ENCODE measurements around the gene SLC24A3.

SLC24A3 gene

DNA sequence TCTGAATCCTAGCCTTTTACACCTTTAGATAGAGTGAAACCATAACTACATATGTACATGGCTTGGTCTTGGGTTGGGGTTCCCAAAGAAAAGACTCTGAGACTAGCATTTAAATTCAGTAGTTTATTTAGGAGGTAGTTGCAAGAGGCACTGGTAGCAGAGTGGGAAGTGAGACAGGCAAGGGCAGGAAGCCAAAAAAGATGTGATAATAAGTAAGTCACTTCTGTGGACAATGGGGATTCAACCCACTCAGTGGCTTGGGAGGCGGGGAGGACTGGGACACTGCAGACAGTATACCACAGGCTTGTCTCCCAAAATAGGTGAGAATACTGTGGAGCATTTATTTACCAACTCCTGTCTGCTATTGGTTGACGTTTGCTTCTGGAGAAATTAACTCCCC lies 131.9 kb downstream of the SLC24A3 start:
- Histone ChIP-seq H3K4me1 (ENCODE audit: control insufficient read depth, insufficient read depth, low read length) (no peaks in the 10 kb centered on the region), H3K36me3 (ENCODE audit: control insufficient read depth in 2 of 2, insufficient read depth in 1 of 2, low read length in 2 of 2) (no peaks in the 10 kb centered on the region), H3K27ac (ENCODE audit: extremely low read depth, low read depth, low read length) (no peak overlapping the region), H3K9me3 (ENCODE audit: control insufficient read depth, insufficient read depth, low read depth, low read length) (no peaks in the 10 kb centered on the region), H3K4me3 (ENCODE audit: low read depth, low read length) (no peak overlapping the region)
- no peak for TF ChIP-seq ZNF610 (tag by site-specific recombination; IDR thresholded peaks at IDR 0.05; ENCODE audit: borderline replicate concordance)
- no peak for TF ChIP-seq ZNF510 (tag by site-specific recombination; IDR thresholded peaks at IDR 0.05; ENCODE audit: insufficient replicate concordance)
- no peak for TF ChIP-seq IKZF3 (tag by site-specific recombination; IDR thresholded peaks at IDR 0.05)
- no peak for TF ChIP-seq WT1 (tag by site-specific recombination; IDR thresholded peaks at IDR 0.05)
- CTCF ChIA-PET = no interaction called here
- POLR2A ChIA-PET = no interaction called here

DNA sequence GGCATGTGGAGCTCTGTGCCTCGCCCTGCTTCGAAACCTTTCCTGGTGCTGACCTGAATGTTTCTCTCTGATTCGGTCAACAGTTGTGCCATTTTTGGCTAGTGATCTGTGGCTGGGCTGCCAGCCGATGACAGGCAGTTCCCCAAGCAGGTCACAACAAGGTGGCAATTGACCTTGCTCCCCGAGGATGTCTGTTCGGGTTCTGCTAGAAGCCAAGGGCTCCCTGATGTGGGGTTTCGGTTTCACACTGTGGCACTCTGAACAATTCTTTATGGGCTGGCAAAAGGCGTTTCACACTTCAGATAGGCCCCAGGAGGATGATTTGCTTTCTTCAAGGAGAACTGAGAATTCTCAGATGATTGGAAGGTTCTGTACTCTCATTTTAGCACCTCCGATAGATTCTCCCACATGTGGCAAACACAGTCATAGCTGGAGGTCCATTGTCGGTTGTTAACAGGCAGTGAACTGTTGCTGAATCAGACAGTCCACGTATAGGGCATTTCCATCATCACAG lies 135.6 kb downstream of the SLC24A3 start:
- CTCF ChIA-PET = no interaction called here
- Histone ChIP-seq H3K9me3 (ENCODE audit: control insufficient read depth, insufficient read depth, low read depth, low read length) (no peaks in the 10 kb centered on the region), H3K27ac (ENCODE audit: extremely low read depth, low read depth, low read length) (no peak overlapping the region), H3K4me1 (ENCODE audit: control insufficient read depth, insufficient read depth, low read length) (no peaks in the 10 kb centered on the region), H3K36me3 (ENCODE audit: control insufficient read depth in 2 of 2, insufficient read depth in 1 of 2, low read length in 2 of 2) (no peaks in the 10 kb centered on the region), H3K4me3 (ENCODE audit: low read depth, low read length) (no peak overlapping the region)
- TF ChIP-seq ZNF670 (tag by site-specific recombination; IDR thresholded peaks at IDR 0.05; ENCODE audit: low read depth) = no peak
- no peak for TF ChIP-seq ZFHX2 (tag by site-specific recombination; conservative IDR thresholded peaks at IDR 0.05)
- POLR2A ChIA-PET = no interaction called here

DNA sequence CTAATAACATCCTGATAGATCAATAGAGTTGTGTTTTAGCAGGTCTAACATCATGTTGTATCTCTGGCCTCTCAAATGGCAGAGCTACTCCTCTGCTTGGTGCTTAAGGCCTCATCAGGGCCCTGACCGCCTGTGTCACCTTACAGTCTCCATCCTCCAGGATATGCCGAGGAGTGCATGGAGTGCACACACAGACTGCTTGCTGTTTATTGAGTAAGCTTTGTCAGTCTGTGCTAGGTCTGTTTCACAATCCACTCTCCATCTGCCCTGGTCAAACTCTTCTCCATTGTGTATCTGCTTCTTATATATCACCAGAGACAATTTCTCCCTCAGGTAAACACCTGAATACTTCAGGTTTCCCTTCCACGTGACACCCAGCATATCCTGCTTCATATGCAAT lies 136.1 kb downstream of the SLC24A3 start:
- no peaks in the 10 kb centered on the region for H3K36me3 ChIP-seq (ENCODE audit: control insufficient read depth in 2 of 2, insufficient read depth in 1 of 2, low read length in 2 of 2)
- H3K4me1 ChIP-seq (ENCODE audit: control insufficient read depth, insufficient read depth, low read length) = no peaks in the 10 kb centered on the region
- H3K27ac ChIP-seq (ENCODE audit: extremely low read depth, low read depth, low read length) = no peak overlapping the region
- no peaks in the 10 kb centered on the region for H3K9me3 ChIP-seq (ENCODE audit: control insufficient read depth, insufficient read depth, low read depth, low read length)
- H3K4me3 ChIP-seq (ENCODE audit: low read depth, low read length) = no peak overlapping the region
- CTCF ChIA-PET = no interaction called here
- POLR2A ChIA-PET = no interaction called here
- TF ChIP-seq ZNF776 (tag by site-specific recombination; IDR thresholded peaks at IDR 0.05; ENCODE audit: borderline replicate concordance) (no peak), ZNF202 (tag by site-specific recombination; IDR thresholded peaks at IDR 0.05; ENCODE audit: borderline replicate concordance) (no peak), ZFP3 (tag by site-specific recombination; IDR thresholded peaks at IDR 0.05; ENCODE audit: low read depth) (no peak), KLF10 (tag by site-specific recombination; IDR thresholded peaks at IDR 0.05) (no peak), ZNF112 (tag by site-specific recombination; IDR thresholded peaks at IDR 0.05) (no peak), ZNF629 (tag by site-specific recombination; IDR thresholded peaks at IDR 0.05) (no peak), SP2 (tag by site-specific recombination; IDR thresholded peaks at IDR 0.05) (no peak), ZNF394 (tag by site-specific recombination; IDR thresholded peaks at IDR 0.05; ENCODE audit: borderline replicate concordance) (no peak), ZNF585B (tag by site-specific recombination; IDR thresholded peaks at IDR 0.05) (no peak), ZNF324 (tag by site-specific recombination; IDR thresholded peaks at IDR 0.05) (no peak), ZNF211 (tag by site-specific recombination; IDR thresholded peaks at IDR 0.05; ENCODE audit: low read depth) (no peak), ZSCAN23 (tag by site-specific recombination; IDR thresholded peaks at IDR 0.05) (no peak), ZNF311 (tag by site-specific recombination; IDR thresholded peaks at IDR 0.05; ENCODE audit: borderline replicate concordance) (no peak), BCL11B (tag by site-specific recombination; IDR thresholded peaks at IDR 0.05; ENCODE audit: low read depth) (no peak)
- TF ChIP-seq, protein P1, sequence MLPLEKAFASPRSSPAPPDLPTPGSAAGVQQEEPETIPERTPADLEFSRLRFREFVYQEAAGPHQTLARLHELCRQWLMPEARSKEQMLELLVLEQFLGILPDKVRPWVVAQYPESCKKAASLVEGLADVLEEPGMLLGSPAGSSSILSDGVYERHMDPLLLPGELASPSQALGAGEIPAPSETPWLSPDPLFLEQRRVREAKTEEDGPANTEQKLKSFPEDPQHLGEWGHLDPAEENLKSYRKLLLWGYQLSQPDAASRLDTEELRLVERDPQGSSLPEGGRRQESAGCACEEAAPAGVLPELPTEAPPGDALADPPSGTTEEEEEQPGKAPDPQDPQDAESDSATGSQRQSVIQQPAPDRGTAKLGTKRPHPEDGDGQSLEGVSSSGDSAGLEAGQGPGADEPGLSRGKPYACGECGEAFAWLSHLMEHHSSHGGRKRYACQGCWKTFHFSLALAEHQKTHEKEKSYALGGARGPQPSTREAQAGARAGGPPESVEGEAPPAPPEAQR (tag by site-specific recombination; IDR thresholded peaks at IDR 0.05) = no peak
- TF ChIP-seq, protein P2, sequence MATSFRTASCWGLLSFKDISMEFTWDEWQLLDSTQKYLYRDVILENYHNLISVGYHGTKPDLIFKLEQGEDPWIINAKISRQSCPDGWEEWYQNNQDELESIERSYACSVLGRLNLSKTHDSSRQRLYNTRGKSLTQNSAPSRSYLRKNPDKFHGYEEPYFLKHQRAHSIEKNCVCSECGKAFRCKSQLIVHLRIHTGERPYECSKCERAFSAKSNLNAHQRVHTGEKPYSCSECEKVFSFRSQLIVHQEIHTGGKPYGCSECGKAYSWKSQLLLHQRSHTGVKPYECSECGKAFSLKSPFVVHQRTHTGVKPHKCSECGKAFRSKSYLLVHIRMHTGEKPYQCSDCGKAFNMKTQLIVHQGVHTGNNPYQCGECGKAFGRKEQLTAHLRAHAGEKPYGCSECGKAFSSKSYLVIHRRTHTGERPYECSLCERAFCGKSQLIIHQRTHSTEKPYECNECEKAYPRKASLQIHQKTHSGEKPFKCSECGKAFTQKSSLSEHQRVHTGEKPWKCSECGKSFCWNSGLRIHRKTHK (tag by site-specific recombination; IDR thresholded peaks at IDR 0.05) = no peak
- TF ChIP-seq, protein P3, sequence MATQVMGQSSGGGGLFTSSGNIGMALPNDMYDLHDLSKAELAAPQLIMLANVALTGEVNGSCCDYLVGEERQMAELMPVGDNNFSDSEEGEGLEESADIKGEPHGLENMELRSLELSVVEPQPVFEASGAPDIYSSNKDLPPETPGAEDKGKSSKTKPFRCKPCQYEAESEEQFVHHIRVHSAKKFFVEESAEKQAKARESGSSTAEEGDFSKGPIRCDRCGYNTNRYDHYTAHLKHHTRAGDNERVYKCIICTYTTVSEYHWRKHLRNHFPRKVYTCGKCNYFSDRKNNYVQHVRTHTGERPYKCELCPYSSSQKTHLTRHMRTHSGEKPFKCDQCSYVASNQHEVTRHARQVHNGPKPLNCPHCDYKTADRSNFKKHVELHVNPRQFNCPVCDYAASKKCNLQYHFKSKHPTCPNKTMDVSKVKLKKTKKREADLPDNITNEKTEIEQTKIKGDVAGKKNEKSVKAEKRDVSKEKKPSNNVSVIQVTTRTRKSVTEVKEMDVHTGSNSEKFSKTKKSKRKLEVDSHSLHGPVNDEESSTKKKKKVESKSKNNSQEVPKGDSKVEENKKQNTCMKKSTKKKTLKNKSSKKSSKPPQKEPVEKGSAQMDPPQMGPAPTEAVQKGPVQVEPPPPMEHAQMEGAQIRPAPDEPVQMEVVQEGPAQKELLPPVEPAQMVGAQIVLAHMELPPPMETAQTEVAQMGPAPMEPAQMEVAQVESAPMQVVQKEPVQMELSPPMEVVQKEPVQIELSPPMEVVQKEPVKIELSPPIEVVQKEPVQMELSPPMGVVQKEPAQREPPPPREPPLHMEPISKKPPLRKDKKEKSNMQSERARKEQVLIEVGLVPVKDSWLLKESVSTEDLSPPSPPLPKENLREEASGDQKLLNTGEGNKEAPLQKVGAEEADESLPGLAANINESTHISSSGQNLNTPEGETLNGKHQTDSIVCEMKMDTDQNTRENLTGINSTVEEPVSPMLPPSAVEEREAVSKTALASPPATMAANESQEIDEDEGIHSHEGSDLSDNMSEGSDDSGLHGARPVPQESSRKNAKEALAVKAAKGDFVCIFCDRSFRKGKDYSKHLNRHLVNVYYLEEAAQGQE (tag by site-specific recombination; IDR thresholded peaks at IDR 0.05) = no peak
- TF ChIP-seq, protein P4, sequence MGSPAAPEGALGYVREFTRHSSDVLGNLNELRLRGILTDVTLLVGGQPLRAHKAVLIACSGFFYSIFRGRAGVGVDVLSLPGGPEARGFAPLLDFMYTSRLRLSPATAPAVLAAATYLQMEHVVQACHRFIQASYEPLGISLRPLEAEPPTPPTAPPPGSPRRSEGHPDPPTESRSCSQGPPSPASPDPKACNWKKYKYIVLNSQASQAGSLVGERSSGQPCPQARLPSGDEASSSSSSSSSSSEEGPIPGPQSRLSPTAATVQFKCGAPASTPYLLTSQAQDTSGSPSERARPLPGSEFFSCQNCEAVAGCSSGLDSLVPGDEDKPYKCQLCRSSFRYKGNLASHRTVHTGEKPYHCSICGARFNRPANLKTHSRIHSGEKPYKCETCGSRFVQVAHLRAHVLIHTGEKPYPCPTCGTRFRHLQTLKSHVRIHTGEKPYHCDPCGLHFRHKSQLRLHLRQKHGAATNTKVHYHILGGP (tag by site-specific recombination; IDR thresholded peaks at IDR 0.05) = no peak
